Stomach (tissue), 4 donors: Measurements from ENCODE around the gene SLC25A40.

Experiments
- EP300 ChIP-seq: sonication (generic); formaldehyde crosslinking; IDR thresholded peaks from one replicate; pipeline ENCODE4 v1.6.1; 2017; ENCODE audit warnings: antibody characterized with exemption
- POLR2A ChIP-seq, 4 donors: fragments of 450-650 bp; IDR thresholded peaks; one replicate each; pipeline ENCODE4 v1.6.1; 2016; ENCODE audit warnings: antibody characterized with exemption in 4 of 4, control low read depth in 2 of 4, mild to moderate bottlenecking in 1 of 4, moderate library complexity in 1 of 4
- POLR2AphosphoS5 ChIP-seq, 3 donors: sonication (generic); formaldehyde crosslinking; IDR thresholded peaks; one replicate each; pipeline ENCODE4 v1.6.1; 2016; ENCODE audit warnings: antibody characterized with exemption in 3 of 3
- TF ChIP-seq, protein P1 (sequence below), 7 experiments: fragments of 450-650 bp in 4 of 7; fragments of 200-600 bp in 3 of 7; sonication (generic) in 3 of 7; IDR thresholded peaks; one replicate each; pipeline ENCODE4 v1.5.1; 2016 to 2019; ENCODE audit warnings: antibody characterized with exemption in 7 of 7, control low read depth in 2 of 7, mild to moderate bottlenecking in 1 of 7

DNA sequence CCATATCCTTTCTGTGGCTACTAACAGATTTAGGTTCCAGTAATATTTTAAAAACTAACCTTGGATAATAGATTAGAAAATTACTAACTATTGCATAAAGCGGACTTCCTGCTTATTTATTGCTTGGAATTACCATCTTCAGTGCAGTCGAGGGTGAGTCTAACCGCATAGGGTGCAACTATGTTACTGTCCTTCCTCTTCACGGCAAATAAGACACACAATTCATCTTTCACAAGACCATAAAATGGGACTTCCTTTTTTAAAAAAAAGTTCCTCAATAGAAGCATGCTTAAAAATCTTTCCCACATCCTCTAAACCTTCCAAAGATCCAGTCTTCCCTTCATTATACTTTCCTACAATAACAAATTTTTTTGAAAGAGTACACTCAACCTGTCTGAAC lies 2.1 kb downstream of the SLC25A40 start:
- TF ChIP-seq POLR2A (IDR thresholded peaks at IDR 0.05), result no peak
- TF ChIP-seq, protein P1, sequence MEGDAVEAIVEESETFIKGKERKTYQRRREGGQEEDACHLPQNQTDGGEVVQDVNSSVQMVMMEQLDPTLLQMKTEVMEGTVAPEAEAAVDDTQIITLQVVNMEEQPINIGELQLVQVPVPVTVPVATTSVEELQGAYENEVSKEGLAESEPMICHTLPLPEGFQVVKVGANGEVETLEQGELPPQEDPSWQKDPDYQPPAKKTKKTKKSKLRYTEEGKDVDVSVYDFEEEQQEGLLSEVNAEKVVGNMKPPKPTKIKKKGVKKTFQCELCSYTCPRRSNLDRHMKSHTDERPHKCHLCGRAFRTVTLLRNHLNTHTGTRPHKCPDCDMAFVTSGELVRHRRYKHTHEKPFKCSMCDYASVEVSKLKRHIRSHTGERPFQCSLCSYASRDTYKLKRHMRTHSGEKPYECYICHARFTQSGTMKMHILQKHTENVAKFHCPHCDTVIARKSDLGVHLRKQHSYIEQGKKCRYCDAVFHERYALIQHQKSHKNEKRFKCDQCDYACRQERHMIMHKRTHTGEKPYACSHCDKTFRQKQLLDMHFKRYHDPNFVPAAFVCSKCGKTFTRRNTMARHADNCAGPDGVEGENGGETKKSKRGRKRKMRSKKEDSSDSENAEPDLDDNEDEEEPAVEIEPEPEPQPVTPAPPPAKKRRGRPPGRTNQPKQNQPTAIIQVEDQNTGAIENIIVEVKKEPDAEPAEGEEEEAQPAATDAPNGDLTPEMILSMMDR (IDR thresholded peaks at IDR 0.05), result no peak
- TF ChIP-seq POLR2AphosphoS5 (IDR thresholded peaks at IDR 0.05), result no peak
- TF ChIP-seq EP300, result no peak
